Activated naive CD8-positive, alpha-beta T cell treated with anti-CD3 and anti-CD28 coated beads, Interleukin-2, amount 50 U/mL, for 16 hours (primary cell): ENCODE data around the gene AMFR.
"Not testable (repeated sequence)": the region's sequence is repeated elsewhere in the genome, so short reads cannot be mapped to it uniquely, and the experiment has no call there.

Experiments
- DNase-seq: peaks from one replicate; pipeline ENCODE4 v3.0.0-alpha.2; 2020; ENCODE audit warnings: low read depth, low spot score

The AMFR gene

GRCh38 chr16:56424404-56424764, 961 bp downstream of the AMFR start:
- DNase-seq = no peak

- no peak for DNase-seq
These were observed 1.6 kb downstream of the AMFR start for GRCh38 chr16:56423584-56424403.

- DNase-seq = no peak
These were observed 2.4 kb downstream of the AMFR start for GRCh38 chr16:56422896-56423441.

- no peak for DNase-seq
These were observed 3.2 kb downstream of the AMFR start for GRCh38 chr16:56421976-56422669.

GRCh38 chr16:56421313-56421712, 4.0 kb downstream of the AMFR start:
- DNase-seq = no peak

GRCh38 chr16:56420613-56421012, 4.7 kb downstream of the AMFR start:
- DNase-seq = no peak

GRCh38 chr16:56419740-56420548, 5.4 kb downstream of the AMFR start:
- no peak for DNase-seq

GRCh38 chr16:56417138-56417537, 8.2 kb downstream of the AMFR start:
- no peak for DNase-seq

- DNase-seq = no peak
These were observed 9.5 kb downstream of the AMFR start for GRCh38 chr16:56415875-56416274.

- no peak for DNase-seq
These were observed 11.0 kb downstream of the AMFR start for GRCh38 chr16:56414366-56414765.

GRCh38 chr16:56413381-56413780, 12.0 kb downstream of the AMFR start:
- DNase-seq = no peak

- DNase-seq = no peak
These were observed 13.7 kb downstream of the AMFR start for GRCh38 chr16:56411624-56412023.

GRCh38 chr16:56411123-56411522, 14.2 kb downstream of the AMFR start:
- DNase-seq = no peak

GRCh38 chr16:56409195-56409594, 16.1 kb downstream of the AMFR start:
- no peak for DNase-seq

- no peak for DNase-seq
These were observed 16.8 kb downstream of the AMFR start for GRCh38 chr16:56408379-56409098.

- no peak for DNase-seq
These were observed 19.2 kb downstream of the AMFR start for GRCh38 chr16:56405977-56406672.

GRCh38 chr16:56401482-56401881, 23.9 kb downstream of the AMFR start:
- no peak for DNase-seq

GRCh38 chr16:56400458-56400857, 24.9 kb downstream of the AMFR start:
- DNase-seq = no peak

- no peak for DNase-seq
These were observed 25.9 kb downstream of the AMFR start for GRCh38 chr16:56399486-56399885.

- DNase-seq = no peak
These were observed 26.3 kb downstream of the AMFR start for GRCh38 chr16:56399047-56399446.

- DNase-seq = not testable (repeated sequence)
These were observed 28.6 kb downstream of the AMFR start for GRCh38 chr16:56396724-56397123.
